ENCODE results near the gene CD8B. TPM values are rescaled to one million over a fixed set of nuclear protein-coding genes. Genes with fewer than 3 reads are reported as not detected.

Gene CD8B
- total RNA-seq, 1 donor from 2014 or later, result not detected

- no peak for DNase-seq
These were observed 66.8 kb downstream of the CD8B start for GRCh38 chr2:86794861-86795260.

- no peak for DNase-seq
These were observed 67.9 kb downstream of the CD8B start for GRCh38 chr2:86793752-86794151.

- no peak for DNase-seq
These were observed 70.1 kb downstream of the CD8B start for GRCh38 chr2:86791573-86791972.

GRCh38 chr2:86790676-86791572 is 70.8 kb downstream of the CD8B start, which contains the start of gene CD8A:
CD8A (minus strand) TSS chr2:86790913; CDS start chr2:86790825, 88 bp downstream.
- peak; percentile 34 for DNase-seq

GRCh38 chr2:86790134-86790675 is 71.5 kb downstream of the CD8B start:
- peak; percentile 7 for DNase-seq

- no peak for DNase-seq
These were observed 72.0 kb downstream of the CD8B start for GRCh38 chr2:86789687-86790133.

- no peak for DNase-seq
These were observed 72.6 kb downstream of the CD8B start for GRCh38 chr2:86788881-86789686.

- DNase-seq, result no peak
These were observed 73.5 kb downstream of the CD8B start for GRCh38 chr2:86788165-86788564.

GRCh38 chr2:86787736-86788135 is 74.0 kb downstream of the CD8B start:
- no peak for DNase-seq

GRCh38 chr2:86786001-86786536 is 75.6 kb downstream of the CD8B start:
- DNase-seq, result no peak

- no peak for DNase-seq
These were observed 76.2 kb downstream of the CD8B start for GRCh38 chr2:86785456-86785855.

- DNase-seq, result no peak
These were observed 77.9 kb downstream of the CD8B start for GRCh38 chr2:86783615-86784339.

- no peak for DNase-seq
These were observed 78.9 kb downstream of the CD8B start for GRCh38 chr2:86782748-86783147.

GRCh38 chr2:86781363-86781762 is 80.3 kb downstream of the CD8B start:
- no peak for DNase-seq

- DNase-seq, result no peak
These were observed 81.7 kb downstream of the CD8B start for GRCh38 chr2:86779971-86780370.

GRCh38 chr2:86778957-86779356 is 82.7 kb downstream of the CD8B start:
- DNase-seq, result no peak

- DNase-seq, result no peak
These were observed 85.2 kb downstream of the CD8B start for GRCh38 chr2:86776532-86776931.

- DNase-seq, result no peak
These were observed 86.3 kb downstream of the CD8B start for GRCh38 chr2:86775338-86775737.

- no peak for DNase-seq
These were observed 86.8 kb downstream of the CD8B start for GRCh38 chr2:86774862-86775261.

GRCh38 chr2:86772611-86773010 is 89.1 kb downstream of the CD8B start:
- DNase-seq, result no peak

GRCh38 chr2:86770816-86771301 is 90.8 kb downstream of the CD8B start:
- DNase-seq, result no peak

GRCh38 chr2:86769838-86770237 is 91.8 kb downstream of the CD8B start:
- DNase-seq, result no peak

Measured in dermis blood vessel endothelial cell (primary cell).